ENCODE measurements around the gene PROB1. TPM values are rescaled to one million over a fixed set of nuclear protein-coding genes. Genes with fewer than 3 reads are reported as not detected.

The PROB1 gene
- total and polyA plus RNA-seq, 9 of the 15 experiments (the other 6 are each of a cell fraction or from before 2014, with no cell fraction given): 0.01 to 1.8 (median 0.47) TPM

- TF ChIP-seq ZBTB40 (IDR thresholded peaks at IDR 0.05) (peak; percentile 92), ZBTB40 (CRISPR knock-in tag; IDR thresholded peaks at IDR 0.05) (no peak), ZNF696 (CRISPR knock-in tag; conservative IDR thresholded peaks at IDR 0.05) (no peak), TCF7L2 (IDR thresholded peaks at IDR 0.05; ENCODE audit: low read depth, low read length) (no peak), ZZZ3 (IDR thresholded peaks at IDR 0.05) (no peak), ARID3A (IDR thresholded peaks at IDR 0.05; ENCODE audit: borderline replicate concordance, low read depth, low read length) (no peak)
- TF ChIP-seq, protein P1, sequence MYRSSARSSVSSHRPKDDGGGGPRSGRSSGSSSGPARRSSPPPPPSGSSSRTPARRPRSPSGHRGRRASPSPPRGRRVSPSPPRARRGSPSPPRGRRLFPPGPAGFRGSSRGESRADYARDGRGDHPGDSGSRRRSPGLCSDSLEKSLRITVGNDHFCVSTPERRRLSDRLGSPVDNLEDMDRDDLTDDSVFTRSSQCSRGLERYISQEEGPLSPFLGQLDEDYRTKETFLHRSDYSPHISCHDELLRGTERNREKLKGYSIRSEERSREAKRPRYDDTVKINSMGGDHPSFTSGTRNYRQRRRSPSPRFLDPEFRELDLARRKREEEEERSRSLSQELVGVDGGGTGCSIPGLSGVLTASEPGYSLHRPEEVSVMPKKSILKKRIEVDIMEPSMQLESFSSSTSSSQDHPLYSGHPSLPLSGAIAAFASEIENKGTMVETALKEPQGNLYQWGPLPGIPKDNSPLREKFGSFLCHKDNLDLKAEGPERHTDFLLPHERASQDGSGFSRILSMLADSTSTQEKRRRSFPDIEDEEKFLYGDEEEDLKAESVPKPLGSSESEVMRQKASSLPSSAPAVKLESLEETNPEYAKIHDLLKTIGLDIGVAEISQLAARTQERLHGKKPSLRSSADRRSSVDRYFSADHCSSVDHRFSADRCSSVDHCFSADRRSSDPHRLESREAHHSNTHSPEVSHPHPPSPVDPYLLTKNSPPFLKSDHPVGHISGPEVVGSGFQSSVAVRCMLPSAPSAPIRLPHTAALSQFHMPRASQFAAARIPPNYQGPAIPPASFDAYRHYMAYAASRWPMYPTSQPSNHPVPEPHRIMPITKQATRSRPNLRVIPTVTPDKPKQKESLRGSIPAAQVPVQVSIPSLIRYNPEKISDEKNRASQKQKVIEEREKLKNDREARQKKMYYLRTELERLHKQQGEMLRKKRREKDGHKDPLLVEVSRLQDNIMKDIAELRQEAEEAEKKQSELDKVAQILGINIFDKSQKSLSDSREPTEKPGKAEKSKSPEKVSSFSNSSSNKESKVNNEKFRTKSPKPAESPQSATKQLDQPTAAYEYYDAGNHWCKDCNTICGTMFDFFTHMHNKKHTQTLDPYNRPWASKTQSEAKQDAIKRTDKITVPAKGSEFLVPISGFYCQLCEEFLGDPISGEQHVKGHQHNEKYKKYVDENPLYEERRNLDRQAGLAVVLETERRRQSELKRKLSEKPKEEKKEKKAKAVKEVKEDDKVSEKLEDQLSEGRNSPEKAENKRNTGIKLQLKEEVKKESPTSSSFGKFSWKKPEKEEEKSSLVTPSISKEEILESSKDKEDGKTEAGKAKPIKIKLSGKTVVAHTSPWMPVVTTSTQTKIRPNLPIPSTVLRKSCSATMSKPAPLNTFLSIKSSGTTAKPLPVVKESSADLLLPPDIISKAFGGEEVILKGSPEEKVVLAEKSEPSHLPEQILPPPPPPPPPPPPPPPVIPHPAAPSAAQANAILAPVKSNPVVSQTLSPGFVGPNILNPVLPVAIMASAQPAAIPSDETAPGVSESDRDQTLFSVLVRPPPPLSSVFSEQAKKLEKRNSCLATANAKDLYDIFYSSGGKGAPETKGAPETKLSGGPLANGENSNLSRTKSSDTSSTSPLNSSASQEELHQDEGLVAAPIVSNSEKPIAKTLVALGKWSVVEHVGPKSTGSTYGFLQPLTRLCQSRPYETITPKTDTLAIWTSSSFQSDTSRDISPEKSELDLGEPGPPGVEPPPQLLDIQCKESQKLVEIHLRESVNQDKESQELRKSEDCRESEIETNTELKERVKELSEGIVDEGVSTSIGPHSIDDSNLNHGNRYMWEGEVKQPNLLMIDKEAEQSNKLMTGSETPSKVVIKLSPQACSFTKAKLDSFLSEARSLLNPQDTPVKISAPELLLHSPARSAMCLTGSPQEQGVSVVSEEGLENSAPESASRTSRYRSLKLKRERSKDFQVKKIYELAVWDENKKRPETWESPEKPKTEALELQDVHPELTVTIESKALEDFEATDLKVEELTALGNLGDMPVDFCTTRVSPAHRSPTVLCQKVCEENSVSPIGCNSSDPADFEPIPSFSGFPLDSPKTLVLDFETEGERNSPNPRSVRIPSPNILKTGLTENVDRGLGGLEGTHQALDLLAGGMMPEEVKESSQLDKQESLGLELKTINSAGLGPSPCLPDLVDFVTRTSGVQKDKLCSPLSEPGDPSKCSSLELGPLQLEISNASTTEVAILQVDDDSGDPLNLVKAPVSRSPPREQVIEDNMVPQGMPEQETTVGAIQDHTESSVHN (IDR thresholded peaks at IDR 0.05; ENCODE audit: borderline replicate concordance in 1 of 2, low read depth in 1 of 2): no peak; a peak in 1 of 4 replicates
These were observed 53.0 kb downstream of the PROB1 start, which contains the start of gene PAIP2 (continued) for GRCh38 chr5:139341689-139342422.
